Measurements from ENCODE around the gene PNPLA6. TPM values are rescaled to one million over a fixed set of nuclear protein-coding genes. Genes with fewer than 3 reads are reported as not detected.
A peak's percentile ranks its signal among the peaks of the same experiment; 100 is the strongest.

PNPLA6 gene
- total and polyA plus RNA-seq, 2 of the 8 experiments (the other 6 are each of a cell fraction or from before 2014, with no cell fraction given), result 55.1 to 121 TPM

DNA sequence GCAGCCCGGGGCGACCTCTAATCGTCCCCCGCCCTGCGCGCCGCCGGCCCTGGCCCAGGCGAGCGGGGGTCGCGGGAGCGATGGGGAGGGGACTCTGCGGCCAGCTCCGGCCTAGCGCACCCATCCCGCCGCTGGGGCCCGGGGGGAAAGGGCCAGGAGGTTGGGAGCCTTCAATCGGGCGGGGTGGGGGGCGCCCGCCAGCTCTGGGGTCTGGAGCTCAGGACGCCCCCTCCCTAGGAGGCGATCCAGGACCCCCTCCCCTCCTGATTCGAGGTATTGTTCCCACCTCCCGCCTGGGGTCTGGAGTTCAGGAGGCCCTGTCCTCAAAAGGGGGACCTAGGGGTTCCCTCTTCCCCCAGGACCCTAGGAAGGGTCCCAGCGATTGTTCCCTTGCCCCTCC, 19.2 kb upstream of the PNPLA6 start:
- Histone ChIP-seq H4K8ac (ENCODE audit: extremely low read depth, insufficient read depth, low read length) (peak overlapping the region; percentile 19; the same call in 1 of the 2 replicates), H3K4me2 (ENCODE audit: insufficient read depth in 1 of 2, low read depth in 2 of 2, low read length in 2 of 2) (peak overlapping the region; percentile 85 to 98), H3K27ac (ENCODE audit: low read depth, low read length) (peak overlapping the region; percentile 29; the same call in 1 of the 2 replicates), H3K79me2 (ENCODE audit: control insufficient read depth in 1 of 2, insufficient read depth in 2 of 2, low read length in 2 of 2) (peaks cover 0 to 11% of the 10 kb centered on the region in 2 experiments; a peak in 1 of 4 replicates), H3K23me2 (ENCODE audit: low read depth, low read length) (peaks cover 4% of the 10 kb centered on the region), H4K5ac (ENCODE audit: insufficient read length, low read depth, low read length) (peak overlapping the region; percentile 28), H3K9ac (replicated peaks in 1 of 4; ENCODE audit: extremely low read depth in 1 of 4, low read depth in 3 of 4, low read length in 3 of 4) (peak overlapping the region; percentile 63 to 82 (median 72)), H2BK20ac (ENCODE audit: low read length) (no peak overlapping the region), H2BK120ac (replicated peaks; ENCODE audit: low read depth, low read length) (peak overlapping the region; percentile 43), H3K23ac (ENCODE audit: insufficient read length) (no peak overlapping the region), H3K4me3 (ENCODE audit: extremely low read depth in 1 of 4, insufficient read depth in 2 of 4, low read depth in 3 of 4, low read length in 4 of 4) (peak overlapping the region; percentile 72 to 95 (median 77)), H3K4ac (replicated peaks; ENCODE audit: insufficient read length, low read depth, low read length) (peak overlapping the region; percentile 96), H2BK15ac (ENCODE audit: low read length) (no peak overlapping the region), H3K36me3 (ENCODE audit: control insufficient read depth in 2 of 4, insufficient read depth in 4 of 4, low read length in 3 of 4) (peaks cover 0 to 7% (median 3%) of the 10 kb centered on the region in 4 experiments; a peak in 1 of 8 replicates), H3K18ac (ENCODE audit: extremely low read depth, low read length) (peak overlapping the region; percentile 78; the same call in 1 of the 2 replicates), H4K20me1 (replicated peaks in 1 of 2; ENCODE audit: control insufficient read depth in 1 of 2, insufficient read depth in 2 of 2, low read length in 2 of 2) (peaks cover 1 to 2% of the 10 kb centered on the region in 2 experiments), H2BK12ac (ENCODE audit: low read depth, low read length) (no peak overlapping the region), H4K91ac (replicated peaks; ENCODE audit: insufficient read length, low read length) (peak overlapping the region; percentile 11), H3K56ac (replicated peaks; ENCODE audit: insufficient read length, low read depth, low read length) (no peak overlapping the region), H3K4me1 (replicated peaks in 1 of 4; ENCODE audit: control insufficient read depth in 3 of 4, insufficient read depth in 4 of 4, low read length in 3 of 4) (peaks cover 0 to 11% (median 6%) of the 10 kb centered on the region in 4 experiments; a peak in 5 of 7 replicates), H3K27me3 (replicated peaks in 1 of 4; ENCODE audit: control insufficient read depth in 3 of 4, extremely low read depth in 1 of 4, insufficient read depth in 3 of 4, low read length in 3 of 4) (no peaks in the 10 kb centered on the region), H2BK5ac (ENCODE audit: low read depth, low read length) (no peak overlapping the region), H3K14ac (ENCODE audit: insufficient read length) (no peak overlapping the region), H3K79me1 (ENCODE audit: low read depth, low read length) (0 out of 2 replicates have a peak, but pooled peaks cover 3% of the 10 kb centered on the region), H3K9me3 (ENCODE audit: insufficient read depth in 2 of 2, low read depth in 1 of 2, low read length in 1 of 2) (no peaks in the 10 kb centered on the region), H2AK5ac (ENCODE audit: low read depth, low read length) (no peak overlapping the region; the same call in 1 of the 2 replicates), H2AFZ (ENCODE audit: low read length) (no peak overlapping the region)
- POLR2A ChIA-PET (ENCODE audit: partially characterized antibody), result interaction anchor here (1.2 to 2.8 kb wide), 3 partner anchors 9 to 18 kb away, joined by 4 to 12 read pairs (median 5); no protein-coding TSS in a partner anchor
- CTCF ChIA-PET (ENCODE audit: partially characterized antibody), result interaction anchor here (0.7 to 1.8 kb wide), 8 partner anchors 10 to 165 kb away, joined by 3 to 5 read pairs (median 3); partner anchors contain the start of gene TRAPPC5
- FAIRE-seq, result no peak
- peak in 1 of 2 experiments; percentile 51 for DNase-seq (ENCODE audit: low read depth in 1 of 2, low spot score in 2 of 2)
- WGBS, 2 experiments (ENCODE audit: extremely low coverage in 1 of 2, insufficient coverage in 1 of 2, insufficient read length in 1 of 2, insufficient replicate concordance in 2 of 2, low coverage in 1 of 2, low lambda C conversion rate in 2 of 2, missing lambda C conversion rate in 1 of 2), result 6% methylated on average over 3 of the region's 28 CpGs; no CpG with 5 or more reads in 1 of the 2 experiments
- TF ChIP-seq PHF8 (conservative IDR thresholded peaks at IDR 0.05; ENCODE audit: low read depth, low read length), result 0 out of 2 replicates have a peak, but pooled peaks have one; percentile 9
- TF ChIP-seq GABPA (IDR thresholded peaks at IDR 0.05; ENCODE audit: borderline replicate concordance, insufficient read depth, low read length), result no peak
- TF ChIP-seq JUND (IDR thresholded peaks at IDR 0.05; ENCODE audit: low read length), result no peak
- TF ChIP-seq SIRT6 (IDR thresholded peaks at IDR 0.05; ENCODE audit: low read length), result no peak
- TF ChIP-seq TBP (IDR thresholded peaks at IDR 0.05; ENCODE audit: low read depth, low read length), result no peak
- TF ChIP-seq CTBP2 (IDR thresholded peaks at IDR 0.05; ENCODE audit: borderline replicate concordance, insufficient read depth, insufficient read length, low read length), result no peak

Data from H1 (cell line).